Mesendoderm (in vitro differentiated cells): ENCODE measurements around the gene MVD.

Experiments
- DNase-seq: peaks from one replicate; pipeline ENCODE4 v3.0.0; 2013
- H2AK5ac ChIP-seq: 2 replicates; pipeline ENCODE4 v1.6.1; 2013; ENCODE audit warnings: low read length, inconsistent platforms
- H2BK120ac ChIP-seq: 2 replicates; pipeline ENCODE4 v1.6.1; 2013; ENCODE audit warnings: low read depth, mild to moderate bottlenecking, low read length, moderate library complexity, mixed read lengths
- H2BK15ac ChIP-seq: replicated peaks from 2 replicates; pipeline ENCODE4 v1.6.1; 2013; ENCODE audit warnings: low read depth, mild to moderate bottlenecking, moderate library complexity
- H2BK5ac ChIP-seq: 2 replicates; pipeline ENCODE4 v1.6.1; 2013; ENCODE audit warnings: low read length, inconsistent platforms
- H3K18ac ChIP-seq: 2 replicates; pipeline ENCODE4 v1.6.1; 2013; ENCODE audit warnings: mild to moderate bottlenecking, low read length, mixed read lengths
- H3K23ac ChIP-seq: one replicate; pipeline ENCODE4 v1.6.1; 2013; ENCODE audit warnings: low read length
- H3K27ac ChIP-seq: 2 replicates; pipeline ENCODE4 v1.5.1; 2013; ENCODE audit warnings: low read depth, mild to moderate bottlenecking, inconsistent platforms, low read length, moderate library complexity
- H3K27me3 ChIP-seq: 2 replicates; pipeline ENCODE4 v1.6.1; 2013; ENCODE audit warnings: low read length, control low read depth, mild to moderate bottlenecking, inconsistent platforms; ENCODE audit not compliant: insufficient read depth, poor library complexity
- H3K36me3 ChIP-seq: 2 replicates; pipeline ENCODE4 v1.6.1; 2013; ENCODE audit warnings: low read length, inconsistent platforms; ENCODE audit not compliant: control insufficient read depth, insufficient read depth
- H3K4ac ChIP-seq: one replicate; pipeline ENCODE4 v1.6.1; 2013; ENCODE audit warnings: low read depth, mild to moderate bottlenecking, low read length, moderate library complexity
- H3K4me1 ChIP-seq: 2 replicates; pipeline ENCODE4 v1.6.1; 2013; ENCODE audit warnings: low read depth, low read length, inconsistent platforms; ENCODE audit not compliant: control insufficient read depth
- H3K4me2 ChIP-seq: 2 replicates; pipeline ENCODE4 v1.6.1; 2013; ENCODE audit warnings: low read length
- H3K4me3 ChIP-seq: 2 replicates; pipeline ENCODE4 v1.5.1; 2013; ENCODE audit warnings: mild to moderate bottlenecking, low read length
- H3K56ac ChIP-seq: one replicate; pipeline ENCODE4 v1.6.1; 2013; ENCODE audit warnings: low read length
- H3K79me1 ChIP-seq: 2 replicates; pipeline ENCODE4 v1.6.1; 2013; ENCODE audit warnings: low read length, inconsistent platforms
- H3K79me2 ChIP-seq: 2 replicates; pipeline ENCODE4 v1.6.1; 2013; ENCODE audit warnings: mild to moderate bottlenecking, low read length; ENCODE audit not compliant: control insufficient read depth, insufficient read depth
- H3K9ac ChIP-seq: 2 replicates; pipeline ENCODE4 v1.6.1; 2013; ENCODE audit warnings: low read length, inconsistent platforms
- H4K5ac ChIP-seq: one replicate; pipeline ENCODE4 v1.6.1; 2013; ENCODE audit warnings: low read length
- H4K8ac ChIP-seq: one replicate; pipeline ENCODE4 v1.6.1; 2013; ENCODE audit warnings: low read depth, mild to moderate bottlenecking, control low read depth, low read length, moderate library complexity
- WGBS: extraction: QIAGEN DNeasy Blood & Tissue Kit; methylation state at CpG from one replicate; pipeline ENCODE4 v1.1.7; 2013; ENCODE audit warnings: low lambda C conversion rate, missing lambda C conversion rate; ENCODE audit not compliant: insufficient coverage; ENCODE audit errors: extremely low coverage; 5-methylcytosine and 5-hydroxymethylcytosine counted together

The MVD gene

DNA sequence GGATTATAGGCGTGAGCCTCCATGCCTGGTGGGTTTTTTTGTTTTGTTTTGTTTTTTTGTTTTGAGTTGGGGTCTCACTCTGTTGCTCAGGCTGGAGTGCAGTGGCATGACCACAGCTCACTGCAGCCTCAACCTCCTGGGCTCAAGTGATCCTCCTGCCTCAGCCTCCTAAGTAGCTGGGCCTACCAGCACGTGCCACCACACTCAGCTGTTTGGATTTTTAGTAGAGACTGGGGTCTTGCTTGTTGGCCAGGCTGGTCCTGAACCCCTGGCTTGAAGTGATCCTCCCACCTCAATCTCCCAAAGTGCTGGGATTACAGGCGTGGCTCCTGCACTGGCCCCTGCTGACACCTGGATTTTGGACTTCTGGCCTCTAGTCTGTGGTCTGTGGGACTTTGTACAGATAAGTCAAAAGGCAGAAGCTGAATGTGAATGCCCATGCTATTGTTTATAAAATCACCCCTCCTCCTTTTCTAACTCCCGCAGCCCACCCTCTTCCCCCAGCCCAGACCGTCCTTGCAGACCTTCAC, 17.7 kb upstream of the MVD start:
- Histone ChIP-seq H3K79me1 (no peaks in the 10 kb centered on the region), H3K4me3 (no peak overlapping the region), H2BK5ac (no peak overlapping the region), H3K18ac (no peak overlapping the region), H2AK5ac (no peak overlapping the region), H4K5ac (no peak overlapping the region), H3K79me2 (no peaks in the 10 kb centered on the region), H3K36me3 (no peaks in the 10 kb centered on the region), H3K4me1 (no peaks in the 10 kb centered on the region), H3K27ac (no peak overlapping the region), H3K9ac (no peak overlapping the region), H4K8ac (no peak overlapping the region), H3K4ac (no peak overlapping the region), H3K27me3 (no peaks in the 10 kb centered on the region), H3K23ac (no peak overlapping the region), H2BK15ac (no peak overlapping the region), H3K4me2 (no peak overlapping the region), H3K56ac (no peak overlapping the region), H2BK120ac (no peak overlapping the region)
- DNase-seq: no peak
- no CpG with 5 or more reads among the region's 5 CpGs for WGBS

DNA sequence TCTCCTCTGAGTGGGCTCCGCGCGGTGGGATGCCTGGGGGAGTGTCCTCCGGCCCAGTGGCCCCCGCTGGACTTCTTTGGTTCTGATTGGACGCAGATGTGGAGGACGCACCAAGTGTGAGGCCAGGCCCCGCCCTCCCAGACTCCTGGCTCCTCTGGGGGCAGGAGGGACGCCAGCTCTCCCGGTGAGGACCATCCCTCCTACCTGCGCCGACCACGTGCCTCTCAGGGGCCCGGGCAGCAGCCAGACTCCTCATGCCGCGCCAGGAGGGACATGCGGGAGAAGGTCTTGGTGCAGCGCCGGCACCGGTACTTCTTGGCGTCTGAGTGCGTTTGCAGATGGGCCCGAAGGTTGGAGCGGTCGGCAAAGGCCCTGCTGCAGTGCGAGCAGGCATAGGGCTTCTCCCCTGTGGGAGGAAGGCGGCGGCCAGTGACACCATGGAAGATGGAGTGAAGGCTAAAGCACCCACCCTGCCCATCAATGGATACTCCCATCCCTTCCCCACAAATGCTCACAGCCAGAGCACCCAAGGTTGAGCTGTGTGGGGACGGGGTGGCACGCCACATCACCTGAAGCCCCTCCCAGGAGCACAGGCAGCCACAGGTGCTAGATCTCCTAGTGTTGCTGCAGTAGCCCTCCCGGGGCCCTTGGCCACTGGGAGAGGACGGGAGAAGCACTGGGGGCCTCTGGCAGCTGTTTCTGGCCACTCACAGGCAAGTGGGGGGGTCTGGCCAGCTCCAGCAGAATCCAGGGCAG, 15.5 kb upstream of the MVD start:
- Histone ChIP-seq H2BK15ac (no peak overlapping the region), H3K4me1 (no peaks in the 10 kb centered on the region), H3K18ac (no peak overlapping the region), H3K79me2 (no peaks in the 10 kb centered on the region), H3K27me3 (no peaks in the 10 kb centered on the region), H3K4me2 (no peak overlapping the region), H3K23ac (no peak overlapping the region), H3K4me3 (no peak overlapping the region), H3K56ac (no peak overlapping the region), H3K36me3 (no peaks in the 10 kb centered on the region), H3K27ac (no peak overlapping the region), H3K9ac (no peak overlapping the region), H2AK5ac (no peak overlapping the region), H3K79me1 (no peaks in the 10 kb centered on the region), H2BK5ac (no peak overlapping the region), H3K4ac (no peak overlapping the region), H4K5ac (no peak overlapping the region), H2BK120ac (no peak overlapping the region), H4K8ac (no peak overlapping the region)
- no CpG with 5 or more reads among the region's 32 CpGs for WGBS
- DNase-seq: no peak

DNA sequence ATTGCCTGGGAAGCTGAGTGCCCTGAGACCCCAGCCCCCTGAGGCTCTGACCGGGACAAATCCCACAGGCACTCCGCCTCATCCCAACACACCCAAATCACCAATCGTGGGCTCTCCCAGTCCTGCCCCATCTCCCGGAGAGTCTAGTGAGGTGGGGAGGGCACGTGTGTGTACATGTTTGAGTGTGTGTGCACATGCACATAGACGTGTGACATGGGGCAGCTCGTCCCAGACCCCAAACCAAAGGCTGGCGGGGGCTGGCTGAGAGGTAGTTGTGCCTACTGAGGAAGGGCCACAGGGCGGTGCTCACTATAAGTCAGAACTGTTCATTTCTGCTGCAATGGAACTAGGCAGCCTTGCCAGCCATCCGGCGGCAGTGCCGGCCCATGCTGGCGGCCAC, 14.8 kb upstream of the MVD start:
- Histone ChIP-seq H3K4ac (no peak overlapping the region), H4K5ac (no peak overlapping the region), H3K18ac (no peak overlapping the region), H2BK5ac (no peak overlapping the region), H3K79me1 (no peaks in the 10 kb centered on the region), H3K4me1 (no peaks in the 10 kb centered on the region), H3K27me3 (no peaks in the 10 kb centered on the region), H3K4me2 (no peak overlapping the region), H3K23ac (no peak overlapping the region), H2BK120ac (no peak overlapping the region), H3K27ac (no peak overlapping the region), H3K9ac (no peak overlapping the region), H3K56ac (no peak overlapping the region), H3K79me2 (no peaks in the 10 kb centered on the region), H4K8ac (no peak overlapping the region), H2BK15ac (no peak overlapping the region), H2AK5ac (no peak overlapping the region), H3K36me3 (no peaks in the 10 kb centered on the region), H3K4me3 (no peak overlapping the region)
- no CpG with 5 or more reads among the region's 13 CpGs for WGBS
- DNase-seq: no peak

DNA sequence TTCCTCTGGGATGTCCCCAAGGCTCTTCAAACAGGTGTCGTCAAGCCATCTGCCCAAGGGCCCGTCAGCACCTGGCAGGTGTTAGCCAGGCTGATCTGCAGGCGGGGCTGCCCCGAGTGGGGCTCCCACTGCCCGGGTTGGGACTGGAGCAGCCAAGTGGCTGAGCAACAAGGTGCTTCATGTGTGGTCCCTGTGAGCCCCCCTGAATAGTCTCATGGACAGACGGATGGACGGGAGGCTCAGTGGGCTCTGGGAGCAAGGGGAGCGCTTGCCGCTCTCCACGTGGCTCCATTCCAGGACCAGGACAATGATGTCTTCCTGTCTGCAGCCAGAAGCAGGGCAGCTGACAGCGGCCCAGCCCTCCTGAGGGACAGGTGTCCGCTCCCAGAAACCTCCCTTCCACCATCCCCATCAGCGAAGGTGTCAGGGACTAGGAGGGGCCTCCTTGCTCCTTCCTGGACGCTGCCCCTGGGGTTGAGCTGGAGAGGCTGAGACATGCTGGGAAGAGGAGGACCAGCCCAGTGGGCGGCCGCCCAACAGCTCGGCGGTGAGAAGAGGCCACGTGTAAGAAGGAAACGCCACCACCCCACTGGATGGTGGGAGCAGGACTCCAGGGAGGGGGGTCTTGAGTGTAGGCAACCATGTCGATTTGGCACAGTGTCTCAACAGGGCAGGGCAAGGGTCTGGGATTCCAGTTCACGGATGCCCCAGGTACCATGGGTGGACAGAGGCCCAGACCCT, 13.8 kb upstream of the MVD start:
- no peak overlapping the region for H3K27ac ChIP-seq
- no peak overlapping the region for H2BK15ac ChIP-seq
- no peak overlapping the region for H3K9ac ChIP-seq
- no peak overlapping the region for H3K23ac ChIP-seq
- no peaks in the 10 kb centered on the region for H3K4me1 ChIP-seq
- no peak overlapping the region for H2AK5ac ChIP-seq
- H4K5ac ChIP-seq: no peak overlapping the region
- DNase-seq: no peak
- no peak overlapping the region for H3K4me3 ChIP-seq
- no peak overlapping the region for H3K18ac ChIP-seq
- WGBS: no CpG with 5 or more reads among the region's 22 CpGs
- no peak overlapping the region for H3K4ac ChIP-seq
- no peak overlapping the region for H2BK120ac ChIP-seq
- no peak overlapping the region for H2BK5ac ChIP-seq
- no peaks in the 10 kb centered on the region for H3K36me3 ChIP-seq
- no peaks in the 10 kb centered on the region for H3K27me3 ChIP-seq
- H4K8ac ChIP-seq: no peak overlapping the region
- no peak overlapping the region for H3K4me2 ChIP-seq
- no peaks in the 10 kb centered on the region for H3K79me2 ChIP-seq
- no peak overlapping the region for H3K56ac ChIP-seq
- no peaks in the 10 kb centered on the region for H3K79me1 ChIP-seq

DNA sequence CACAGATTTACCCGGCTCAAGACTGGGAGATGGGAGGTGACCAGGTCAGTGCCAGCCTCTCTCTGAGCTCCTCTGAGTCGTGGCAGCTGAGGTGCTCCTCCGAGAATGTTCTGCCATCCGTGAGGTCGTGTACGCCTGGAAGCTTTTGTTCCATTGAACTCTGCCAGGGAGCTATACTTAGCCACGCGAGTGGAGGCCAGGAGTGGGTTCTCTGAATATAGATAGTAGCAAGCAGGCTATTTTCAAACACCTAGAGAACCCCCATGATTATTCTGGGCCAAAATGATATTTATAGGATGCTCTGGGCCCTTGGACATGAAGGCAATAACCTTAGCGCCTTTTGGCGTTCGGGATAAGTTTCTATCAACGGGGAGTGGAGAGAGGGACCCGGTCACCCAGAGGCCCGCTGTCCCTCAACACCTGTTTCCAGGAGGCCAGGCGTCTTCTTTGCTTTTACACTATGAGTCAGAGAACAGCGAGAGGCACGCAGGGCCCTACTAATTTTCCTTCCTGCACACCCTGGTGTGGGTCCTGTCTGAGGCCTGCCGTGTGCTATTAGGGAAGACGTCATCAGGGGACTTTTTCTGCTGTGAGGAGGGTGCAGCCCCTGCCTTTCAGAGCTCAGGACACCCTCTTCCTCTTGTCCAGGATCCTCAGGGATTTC, 11.0 kb upstream of the MVD start:
- H2AK5ac ChIP-seq: no peak overlapping the region
- no CpG with 5 or more reads among the region's 19 CpGs for WGBS

More for the DNA sequence above, 11.0 kb upstream of the MVD start:
- DNase-seq: no peak
- no peak overlapping the region for H4K8ac ChIP-seq
- no peaks in the 10 kb centered on the region for H3K4me1 ChIP-seq
- no peak overlapping the region for H4K5ac ChIP-seq
- no peak overlapping the region for H3K9ac ChIP-seq
- no peaks in the 10 kb centered on the region for H3K27me3 ChIP-seq
- no peak overlapping the region for H3K56ac ChIP-seq
- no peak overlapping the region for H3K18ac ChIP-seq
- no peak overlapping the region for H3K4me3 ChIP-seq
- no peak overlapping the region for H3K27ac ChIP-seq
- no peaks in the 10 kb centered on the region for H3K79me1 ChIP-seq
- H3K4ac ChIP-seq: no peak overlapping the region
- no peak overlapping the region for H3K4me2 ChIP-seq
- H2BK5ac ChIP-seq: no peak overlapping the region
- no peak overlapping the region for H2BK120ac ChIP-seq
- no peaks in the 10 kb centered on the region for H3K36me3 ChIP-seq
- H3K23ac ChIP-seq: no peak overlapping the region
- no peaks in the 10 kb centered on the region for H3K79me2 ChIP-seq
- no peak overlapping the region for H2BK15ac ChIP-seq
